Smooth muscle cell (in vitro differentiated cells): Measurements from ENCODE around the gene CSTF2T. TPM values are rescaled to one million over a fixed set of nuclear protein-coding genes. Genes with fewer than 3 reads are reported as not detected.

Experiments
- DNase-seq: peaks from one replicate; lab custom pipeline; 2025; ENCODE audit not compliant: unreplicated experiment; lab: John Stamatoyannopoulos, UW
- H2AFZ ChIP-seq: fragments of 200-600 bp; sonication (generic); 2 replicates; pipeline ENCODE4 v1.6.0; 2016; ENCODE audit warnings: antibody characterized with exemption, low read depth, mild to moderate bottlenecking
- H3F3A ChIP-seq: fragments of 200-600 bp; sonication (generic); 2 replicates; pipeline ENCODE4 v1.6.0; 2017; ENCODE audit warnings: antibody characterized with exemption, low read depth
- H3K27ac ChIP-seq: fragments of 200-600 bp; sonication (generic); 2 replicates; pipeline ENCODE4 v1.5.1; 2016; ENCODE audit warnings: low read depth, mild to moderate bottlenecking
- H3K27me3 ChIP-seq: fragments of 200-600 bp; sonication (generic); 2 replicates; pipeline ENCODE4 v1.6.1; 2016; ENCODE audit warnings: low read depth, mild to moderate bottlenecking
- H3K36me3 ChIP-seq: fragments of 200-600 bp; sonication (generic); 2 replicates; pipeline ENCODE4 v1.5.1; 2016; ENCODE audit warnings: low read depth
- H3K4me1 ChIP-seq: fragments of 200-600 bp; sonication (generic); 2 replicates; pipeline ENCODE4 v1.5.1; 2016; ENCODE audit warnings: low read depth
- H3K4me2 ChIP-seq: fragments of 200-600 bp; sonication (generic); 2 replicates; pipeline ENCODE4 v1.6.0; 2016; ENCODE audit warnings: mild to moderate bottlenecking
- H3K4me3 ChIP-seq: fragments of 200-600 bp; sonication (generic); 2 replicates; pipeline ENCODE4 v1.5.1; 2016; ENCODE audit warnings: mild to moderate bottlenecking
- H3K79me2 ChIP-seq: fragments of 200-600 bp; sonication (generic); 2 replicates; pipeline ENCODE4 v1.6.0; 2016; ENCODE audit warnings: low read depth, mild to moderate bottlenecking
- H3K9ac ChIP-seq: fragments of 200-600 bp; sonication (generic); 2 replicates; pipeline ENCODE4 v1.6.0; 2016; ENCODE audit warnings: low read depth
- H3K9me3 ChIP-seq: fragments of 200-600 bp; sonication (generic); replicated peaks from 2 replicates; pipeline ENCODE4 v1.5.1; 2016; ENCODE audit warnings: low read depth
- H4K20me1 ChIP-seq: fragments of 200-600 bp; sonication (generic); 2 replicates; pipeline ENCODE4 v1.6.0; 2016; ENCODE audit warnings: low read depth
- WGBS: methylation state at CpG from one replicate; pipeline ENCODE4 v1.1.7; 2016; ENCODE audit warnings: low lambda C conversion rate; 5-methylcytosine and 5-hydroxymethylcytosine counted together
- polyA plus RNA-seq: library from polyadenylated mRNA; unstranded; fragments of >200 nt; fragmentation: Nextera tagmentation; extraction: Ambion mirVana; gene quantifications from 2 replicates; pipeline ENCODE4 v1.2.1, GENCODE V29; 2016
- total RNA-seq: library from RNA; depleted of rRNA; stranded (reverse); fragments of >200 nt; gene quantifications from 2 replicates; pipeline ENCODE4 v1.2.3, GENCODE V29; 2014
- TF ChIP-seq, protein P1 (sequence below): fragments of 200-600 bp; sonication (generic); IDR thresholded peaks from 2 replicates; pipeline ENCODE4 v1.5.1; 2017; ENCODE audit warnings: borderline replicate concordance, mild to moderate bottlenecking, antibody characterized with exemption; ENCODE audit not compliant: insufficient read depth, poor library complexity, severe bottlenecking

Gene CSTF2T
- total and polyA plus RNA-seq, 2 experiments from 2014 or later, result 8.3 to 18.5 TPM

- Histone ChIP-seq H3K27ac (no peak overlapping the region), H2AFZ (peak overlapping the region; percentile 16), H3K4me2 (peak overlapping the region; percentile 7), H3K4me3 (no peak overlapping the region), H3K9ac (no peak overlapping the region), H4K20me1 (no peaks in the 10 kb centered on the region), H3K27me3 (no peaks in the 10 kb centered on the region), H3K9me3 (no peaks in the 10 kb centered on the region), H3K79me2 (no peaks in the 10 kb centered on the region), H3K36me3 (no peaks in the 10 kb centered on the region), H3K4me1 (no peaks in the 10 kb centered on the region), H3F3A (no peaks in the 10 kb centered on the region)
- DNase-seq, result no peak
- 43% methylated on average over 6 of the region's 6 CpGs for WGBS
- TF ChIP-seq, protein P1, sequence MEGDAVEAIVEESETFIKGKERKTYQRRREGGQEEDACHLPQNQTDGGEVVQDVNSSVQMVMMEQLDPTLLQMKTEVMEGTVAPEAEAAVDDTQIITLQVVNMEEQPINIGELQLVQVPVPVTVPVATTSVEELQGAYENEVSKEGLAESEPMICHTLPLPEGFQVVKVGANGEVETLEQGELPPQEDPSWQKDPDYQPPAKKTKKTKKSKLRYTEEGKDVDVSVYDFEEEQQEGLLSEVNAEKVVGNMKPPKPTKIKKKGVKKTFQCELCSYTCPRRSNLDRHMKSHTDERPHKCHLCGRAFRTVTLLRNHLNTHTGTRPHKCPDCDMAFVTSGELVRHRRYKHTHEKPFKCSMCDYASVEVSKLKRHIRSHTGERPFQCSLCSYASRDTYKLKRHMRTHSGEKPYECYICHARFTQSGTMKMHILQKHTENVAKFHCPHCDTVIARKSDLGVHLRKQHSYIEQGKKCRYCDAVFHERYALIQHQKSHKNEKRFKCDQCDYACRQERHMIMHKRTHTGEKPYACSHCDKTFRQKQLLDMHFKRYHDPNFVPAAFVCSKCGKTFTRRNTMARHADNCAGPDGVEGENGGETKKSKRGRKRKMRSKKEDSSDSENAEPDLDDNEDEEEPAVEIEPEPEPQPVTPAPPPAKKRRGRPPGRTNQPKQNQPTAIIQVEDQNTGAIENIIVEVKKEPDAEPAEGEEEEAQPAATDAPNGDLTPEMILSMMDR, result no peak
These were observed 8.0 kb upstream of the CSTF2T start for GRCh38 chr10:51707392-51707791.

- WGBS, result 94% methylated on average over 3 of the region's 3 CpGs
- Histone ChIP-seq H3K9me3 (no peaks in the 10 kb centered on the region), H3K27me3 (no peaks in the 10 kb centered on the region), H3K36me3 (no peaks in the 10 kb centered on the region), H2AFZ (no peak overlapping the region), H3F3A (no peaks in the 10 kb centered on the region), H3K4me1 (no peaks in the 10 kb centered on the region), H3K27ac (no peak overlapping the region), H3K4me3 (no peak overlapping the region), H3K4me2 (no peak overlapping the region), H3K9ac (no peak overlapping the region), H3K79me2 (no peaks in the 10 kb centered on the region), H4K20me1 (no peaks in the 10 kb centered on the region)
- no peak for DNase-seq
- TF ChIP-seq, protein P1, result no peak
These were observed 6.8 kb upstream of the CSTF2T start for GRCh38 chr10:51706225-51706624.

- Histone ChIP-seq H3K79me2 (no peaks in the 10 kb centered on the region), H2AFZ (no peak overlapping the region), H3K4me3 (no peak overlapping the region), H3K27ac (no peak overlapping the region), H3K9ac (no peak overlapping the region), H3K27me3 (no peaks in the 10 kb centered on the region), H3K4me2 (no peak overlapping the region), H4K20me1 (no peaks in the 10 kb centered on the region), H3K4me1 (peaks cover 2% of the 10 kb centered on the region), H3K36me3 (no peaks in the 10 kb centered on the region), H3K9me3 (no peaks in the 10 kb centered on the region), H3F3A (no peaks in the 10 kb centered on the region)
- TF ChIP-seq, protein P1, result no peak
- 84% methylated on average over 3 of the region's 3 CpGs for WGBS
- no peak for DNase-seq
These were observed 6.4 kb upstream of the CSTF2T start for GRCh38 chr10:51705774-51706173.

DNA sequence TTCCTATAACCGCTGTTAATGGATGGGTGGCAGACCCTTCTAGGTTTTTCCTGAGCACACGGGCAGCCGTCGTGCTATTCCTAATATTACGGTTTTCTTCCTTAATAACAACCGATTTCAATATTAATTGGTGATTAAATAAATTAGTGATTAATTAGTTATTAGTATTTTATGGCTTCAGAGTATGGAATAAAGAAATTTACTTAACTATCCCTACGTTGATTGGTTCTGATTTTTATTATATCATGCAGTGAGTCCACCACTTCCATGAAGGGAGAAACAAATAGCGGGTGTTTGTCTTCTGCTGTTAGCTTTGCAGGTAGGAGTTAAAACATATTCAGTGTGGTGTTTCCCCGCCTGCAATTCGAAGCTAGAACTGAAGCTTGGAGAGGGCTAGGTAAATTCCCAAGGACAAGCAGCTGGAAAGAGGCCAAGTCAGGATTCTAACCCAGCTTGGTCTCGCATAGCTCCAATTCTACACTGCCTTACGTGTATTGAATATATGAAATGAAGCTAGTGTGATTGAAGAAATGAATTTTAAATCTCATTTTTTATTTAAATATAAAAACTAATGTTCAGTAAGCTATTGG, 928 bp upstream of the CSTF2T start:
- Histone ChIP-seq H3F3A (peaks cover 5% of the 10 kb centered on the region), H3K27ac (peak overlapping the region; percentile 98), H3K4me3 (peak overlapping the region; percentile 88), H2AFZ (peak overlapping the region; percentile 94), H3K4me2 (peak overlapping the region; percentile 84), H3K4me1 (peaks cover 43% of the 10 kb centered on the region), H3K36me3 (no peaks in the 10 kb centered on the region), H4K20me1 (peaks cover 17% of the 10 kb centered on the region), H3K9me3 (no peaks in the 10 kb centered on the region), H3K9ac (peak overlapping the region; percentile 99), H3K27me3 (no peaks in the 10 kb centered on the region), H3K79me2 (peaks cover 28% of the 10 kb centered on the region)
- TF ChIP-seq, protein P1, result no peak
- no peak for DNase-seq
- 42% methylated on average over 12 of the region's 12 CpGs for WGBS
